ENCODE results near the gene ZNF652.

- no peak for TF ChIP-seq GATA2 (IDR thresholded peaks at IDR 0.05; ENCODE audit: low read depth, low read length)
- TF ChIP-seq GATA3 (IDR thresholded peaks at IDR 0.05; ENCODE audit: low read depth, low read length) = no peak
These were observed 22.9 kb upstream of the ZNF652 start for GRCh38 chr17:49384951-49385350.
